OCI-LY1 (cell line): ENCODE results near the gene DRD2.

ENCODE experiments used
- EZH2 ChIP-seq: fragments of 200-600 bp; sonication (generic), shearing (Covaris generic); IDR thresholded peaks from 2 replicates; pipeline ENCODE4 v1.8.0; 2017; ENCODE audit warnings: borderline replicate concordance, mixed run types, mild to moderate bottlenecking, antibody characterized with exemption, low read length, moderate library complexity, mixed read lengths
- TF ChIP-seq, protein P1 (sequence below): fragments of 200-600 bp; sonication (generic), shearing (Covaris generic); IDR thresholded peaks from 2 replicates; pipeline ENCODE4 v1.5.1; 2017; ENCODE audit warnings: mild to moderate bottlenecking, antibody characterized with exemption, low read length, moderate library complexity, mixed read lengths

DNA sequence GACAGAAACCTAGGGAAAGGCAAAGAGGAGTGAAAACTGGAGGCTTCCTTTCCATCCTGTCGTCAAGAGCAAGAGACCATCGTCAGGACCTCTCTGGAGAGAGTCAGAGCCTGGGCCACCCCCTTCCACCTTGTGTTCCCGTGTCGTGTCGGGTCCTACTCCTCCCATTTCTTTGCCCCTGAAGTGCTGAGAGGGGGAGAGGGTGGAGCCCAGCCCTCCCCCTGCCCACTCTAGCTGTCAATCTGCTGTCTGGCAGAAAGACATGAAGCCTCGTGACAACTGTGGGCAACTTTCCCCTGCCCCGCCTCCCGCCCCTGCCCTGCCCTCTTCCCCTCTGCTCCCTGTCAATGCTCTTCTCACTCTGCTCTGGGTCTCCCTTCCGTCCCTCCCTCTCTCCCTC lies 67.0 kb downstream of the DRD2 start:
- TF ChIP-seq, protein P1, sequence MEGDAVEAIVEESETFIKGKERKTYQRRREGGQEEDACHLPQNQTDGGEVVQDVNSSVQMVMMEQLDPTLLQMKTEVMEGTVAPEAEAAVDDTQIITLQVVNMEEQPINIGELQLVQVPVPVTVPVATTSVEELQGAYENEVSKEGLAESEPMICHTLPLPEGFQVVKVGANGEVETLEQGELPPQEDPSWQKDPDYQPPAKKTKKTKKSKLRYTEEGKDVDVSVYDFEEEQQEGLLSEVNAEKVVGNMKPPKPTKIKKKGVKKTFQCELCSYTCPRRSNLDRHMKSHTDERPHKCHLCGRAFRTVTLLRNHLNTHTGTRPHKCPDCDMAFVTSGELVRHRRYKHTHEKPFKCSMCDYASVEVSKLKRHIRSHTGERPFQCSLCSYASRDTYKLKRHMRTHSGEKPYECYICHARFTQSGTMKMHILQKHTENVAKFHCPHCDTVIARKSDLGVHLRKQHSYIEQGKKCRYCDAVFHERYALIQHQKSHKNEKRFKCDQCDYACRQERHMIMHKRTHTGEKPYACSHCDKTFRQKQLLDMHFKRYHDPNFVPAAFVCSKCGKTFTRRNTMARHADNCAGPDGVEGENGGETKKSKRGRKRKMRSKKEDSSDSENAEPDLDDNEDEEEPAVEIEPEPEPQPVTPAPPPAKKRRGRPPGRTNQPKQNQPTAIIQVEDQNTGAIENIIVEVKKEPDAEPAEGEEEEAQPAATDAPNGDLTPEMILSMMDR: no peak
- no peak for TF ChIP-seq EZH2
